HG03565 (cell line): Measurements from ENCODE around the gene RALGPS2.

Experiments used
- ATAC-seq: cut with Tn5 transposase; IDR thresholded peaks from one replicate; pipeline ENCODE4 v1.9.1; 2021; ENCODE audit warnings: mild to moderate bottlenecking, moderate library complexity; ENCODE audit not compliant: unreplicated experiment

Gene RALGPS2

GRCh38 chr1:178724728-178725465, at the start of gene RALGPS2:
TSS of gene RALGPS2 (plus strand) at chr1:178725244. CDS start at chr1:178776765, 51,521 bp downstream.
- ATAC-seq: peak; percentile 37

GRCh38 chr1:178679237-178679636, 45.8 kb upstream of the RALGPS2 start:
- no peak for ATAC-seq

- ATAC-seq: no peak
Measured at GRCh38 chr1:178682429-178682828, 42.6 kb upstream of the RALGPS2 start.

- no peak for ATAC-seq
Measured at GRCh38 chr1:178682886-178683285, 42.2 kb upstream of the RALGPS2 start.

GRCh38 chr1:178683291-178683690, 41.8 kb upstream of the RALGPS2 start:
- ATAC-seq: no peak

GRCh38 chr1:178684111-178684510, 40.9 kb upstream of the RALGPS2 start:
- ATAC-seq: no peak

GRCh38 chr1:178684542-178685000, 40.5 kb upstream of the RALGPS2 start:
- peak; percentile 83 for ATAC-seq

- ATAC-seq: no peak
Measured at GRCh38 chr1:178686407-178686806, 38.6 kb upstream of the RALGPS2 start.

- no peak for ATAC-seq
Measured at GRCh38 chr1:178688244-178688643, 36.8 kb upstream of the RALGPS2 start.

- no peak for ATAC-seq
Measured at GRCh38 chr1:178689769-178690168, 35.3 kb upstream of the RALGPS2 start.

GRCh38 chr1:178690496-178690895, 34.5 kb upstream of the RALGPS2 start:
- ATAC-seq: no peak

GRCh38 chr1:178692564-178693327, 32.3 kb upstream of the RALGPS2 start:
- ATAC-seq: no peak

GRCh38 chr1:178693366-178693765, 31.7 kb upstream of the RALGPS2 start:
- ATAC-seq: no peak

GRCh38 chr1:178694923-178695525, 30.0 kb upstream of the RALGPS2 start:
- ATAC-seq: no peak

- ATAC-seq: no peak
Measured at GRCh38 chr1:178702146-178702545, 22.9 kb upstream of the RALGPS2 start.

- no peak for ATAC-seq
Measured at GRCh38 chr1:178704833-178705232, 20.2 kb upstream of the RALGPS2 start.

- no peak for ATAC-seq
Measured at GRCh38 chr1:178706432-178706831, 18.6 kb upstream of the RALGPS2 start.

GRCh38 chr1:178713259-178713658, 11.8 kb upstream of the RALGPS2 start:
- ATAC-seq: no peak

- no peak for ATAC-seq
Measured at GRCh38 chr1:178714453-178714852, 10.6 kb upstream of the RALGPS2 start.

- no peak for ATAC-seq
Measured at GRCh38 chr1:178716111-178716510, 8.9 kb upstream of the RALGPS2 start.

- no peak for ATAC-seq
Measured at GRCh38 chr1:178718520-178718919, 6.5 kb upstream of the RALGPS2 start.

- no peak for ATAC-seq
Measured at GRCh38 chr1:178723546-178723945, 1.5 kb upstream of the RALGPS2 start.
